GM23338 (cell line): ENCODE results near the gene SYNGR4. TPM values are rescaled to one million over a fixed set of nuclear protein-coding genes. Genes with fewer than 3 reads are reported as not detected.

Experiments
- ATAC-seq: fragments of 200-7000 bp; cut with Tn5 transposase; 3 replicates; pipeline ENCODE4 v1.9.1; 2020
- DNase-seq: peaks from one replicate; pipeline ENCODE4 v3.0.0-alpha.2; 2015; ENCODE audit warnings: low spot score
- H2AFZ ChIP-seq: fragments of 200-600 bp; sonication (generic); 2 replicates; pipeline ENCODE4 v1.8.0; 2016; ENCODE audit warnings: antibody characterized with exemption, mild to moderate bottlenecking, moderate library complexity
- H3F3A ChIP-seq: fragments of 200-600 bp; sonication (generic); replicated peaks from 2 replicates; pipeline ENCODE4 v1.8.0; 2017; ENCODE audit warnings: antibody characterized with exemption, mixed run types, low read depth
- H3K27ac ChIP-seq: fragments of 200-600 bp; sonication (generic); 2 replicates; pipeline ENCODE4 v1.6.1; 2016; ENCODE audit warnings: low read depth
- H3K27me3 ChIP-seq: fragments of 200-600 bp; sonication (generic); 2 replicates; pipeline ENCODE4 v1.8.0; 2016; ENCODE audit warnings: mild to moderate bottlenecking, mixed run types, moderate library complexity; ENCODE audit not compliant: insufficient read depth
- H3K36me3 ChIP-seq: fragments of 200-600 bp; sonication (generic); 2 replicates; pipeline ENCODE4 v1.8.0; 2016; ENCODE audit warnings: mild to moderate bottlenecking; ENCODE audit not compliant: insufficient read depth
- H3K4me1 ChIP-seq: fragments of 200-600 bp; sonication (generic); 2 replicates; pipeline ENCODE4 v1.8.0; 2016; ENCODE audit warnings: mild to moderate bottlenecking, moderate library complexity; ENCODE audit not compliant: insufficient read depth
- H3K4me2 ChIP-seq: fragments of 200-600 bp; sonication (generic); 2 replicates; pipeline ENCODE4 v1.7.1; 2017; ENCODE audit warnings: mixed run types
- H3K4me3 ChIP-seq: fragments of 200-600 bp; sonication (generic); 2 replicates; pipeline ENCODE4 v1.6.1; 2016; ENCODE audit warnings: mixed run types
- H3K79me2 ChIP-seq: fragments of 200-600 bp; sonication (generic); replicated peaks from 2 replicates; pipeline ENCODE4 v1.8.0; 2017; ENCODE audit warnings: mild to moderate bottlenecking; ENCODE audit not compliant: insufficient read depth
- H3K9me2 ChIP-seq: fragments of 200-600 bp; sonication (generic); 2 replicates; pipeline ENCODE4 v1.8.0; 2017; ENCODE audit not compliant: insufficient read depth
- H4K20me1 ChIP-seq: fragments of 200-600 bp; sonication (generic); replicated peaks from 2 replicates; pipeline ENCODE4 v1.8.0; 2017; ENCODE audit warnings: mild to moderate bottlenecking; ENCODE audit not compliant: insufficient read depth
- H3K27ac Mint-ChIP-seq: 2 replicates; pipeline ENCODE4 v1.8.0; 2020; ENCODE audit warnings: inconsistent platforms, mild to moderate bottlenecking, moderate library complexity, mixed read lengths
- H3K27me3 Mint-ChIP-seq: 3 replicates; pipeline ENCODE4 v1.8.0; 2022; ENCODE audit warnings: low read depth, mild to moderate bottlenecking, moderate library complexity, mixed read lengths, inconsistent platforms; ENCODE audit not compliant: insufficient read depth, poor library complexity
- H3K36me3 Mint-ChIP-seq: 3 replicates; pipeline ENCODE4 v1.8.0; 2021; ENCODE audit warnings: low read depth, mild to moderate bottlenecking, inconsistent platforms, moderate library complexity, mixed read lengths
- H3K4me1 Mint-ChIP-seq: 3 replicates; pipeline ENCODE4 v1.8.0; 2020; ENCODE audit warnings: mild to moderate bottlenecking, inconsistent platforms, mixed read lengths
- H3K4me3 Mint-ChIP-seq: 3 replicates; pipeline ENCODE4 v1.8.0; 2021; ENCODE audit warnings: moderate library complexity, mild to moderate bottlenecking, inconsistent platforms, mixed read lengths
- H3K9me3 Mint-ChIP-seq: 3 replicates; pipeline ENCODE4 v1.8.0; 2020; ENCODE audit warnings: moderate library complexity, mild to moderate bottlenecking, inconsistent platforms, mixed read lengths
- CREB1 ChIP-seq: fragments of 250-450 bp; sonication (Bioruptor Pico); IDR thresholded peaks from 2 replicates; pipeline ENCODE4 v1.5.0; 2020; ENCODE audit warnings: low read depth, mild to moderate bottlenecking, moderate library complexity
- EZH2 ChIP-seq: fragments of 200-600 bp; sonication (generic); IDR thresholded peaks from one replicate; pipeline ENCODE4 v1.8.0; 2017; ENCODE audit warnings: antibody characterized with exemption, mild to moderate bottlenecking, low read depth; ENCODE audit not compliant: unreplicated experiment
- EZH2phosphoT487 ChIP-seq: fragments of 200-600 bp; sonication (generic); IDR thresholded peaks from one replicate; pipeline ENCODE4 v1.8.1; 2018; ENCODE audit warnings: antibody characterized with exemption; ENCODE audit not compliant: unreplicated experiment
- JUNB ChIP-seq: IDR thresholded peaks from one replicate; pipeline ENCODE4 v1.6.1; 2016; ENCODE audit warnings: antibody characterized with exemption; ENCODE audit not compliant: unreplicated experiment
- NANOG ChIP-seq: IDR thresholded peaks from 2 replicates; pipeline ENCODE4 v1.6.1; 2016; ENCODE audit warnings: antibody characterized with exemption, borderline replicate concordance
- POLR2AphosphoS5 ChIP-seq: IDR thresholded peaks from 2 replicates; pipeline ENCODE4 v1.6.1; 2016; ENCODE audit warnings: antibody characterized with exemption, low read depth
- STAT1 ChIP-seq: IDR thresholded peaks from one replicate; pipeline ENCODE4 v1.6.1; 2016; ENCODE audit warnings: antibody characterized with exemption; ENCODE audit not compliant: unreplicated experiment
- ZNF114 ChIP-seq: fragments of 250-450 bp; sonication (Bioruptor Pico); IDR thresholded peaks from 2 replicates; pipeline ENCODE4 v1.5.0; 2020; ENCODE audit warnings: mild to moderate bottlenecking, moderate library complexity
- ZNF331 ChIP-seq: fragments of 250-450 bp; sonication (Bioruptor Pico); IDR thresholded peaks from 2 replicates; pipeline ENCODE4 v1.5.0; 2020; ENCODE audit warnings: low read depth, mild to moderate bottlenecking, moderate library complexity
- polyA plus RNA-seq: library from polyadenylated mRNA; unstranded; fragments of >200 nt; fragmentation: Nextera tagmentation; extraction: Ambion mirVana; gene quantifications from 2 replicates; pipeline ENCODE4 v1.2.1, GENCODE V29; 2016
- total RNA-seq: library from RNA; depleted of rRNA; stranded (reverse); fragments of >200 nt; shearing (Covaris generic); gene quantifications from 2 replicates; pipeline ENCODE4 v1.2.3, GENCODE V29; 2014
- TF ChIP-seq, protein P1 (sequence below): fragments of 250-450 bp; sonication (Bioruptor Pico); IDR thresholded peaks from 2 replicates; pipeline ENCODE4 v1.5.0; 2020; ENCODE audit warnings: mild to moderate bottlenecking, moderate library complexity
- TF ChIP-seq, protein P2 (sequence below): IDR thresholded peaks from 2 replicates; pipeline ENCODE4 v1.6.1; 2016; ENCODE audit warnings: antibody characterized with exemption
- TF ChIP-seq, protein P3 (sequence below): IDR thresholded peaks from one replicate; pipeline ENCODE4 v1.6.1; 2018; ENCODE audit warnings: antibody characterized with exemption; ENCODE audit not compliant: unreplicated experiment
- TF ChIP-seq, protein P4 (sequence below), 2 experiments: fragments of 200-600 bp in 1 of 2; sonication (generic) in 1 of 2; conservative IDR thresholded peaks; 2 replicates each; pipeline versions ENCODE4 v1.5.1 to v1.6.1; 2016 to 2017; ENCODE audit warnings: antibody characterized with exemption in 2 of 2, low read depth in 2 of 2, mild to moderate bottlenecking in 2 of 2, moderate library complexity in 1 of 2

SYNGR4 gene
- total and polyA plus RNA-seq, 2 experiments from 2014 or later = not detected

DNA sequence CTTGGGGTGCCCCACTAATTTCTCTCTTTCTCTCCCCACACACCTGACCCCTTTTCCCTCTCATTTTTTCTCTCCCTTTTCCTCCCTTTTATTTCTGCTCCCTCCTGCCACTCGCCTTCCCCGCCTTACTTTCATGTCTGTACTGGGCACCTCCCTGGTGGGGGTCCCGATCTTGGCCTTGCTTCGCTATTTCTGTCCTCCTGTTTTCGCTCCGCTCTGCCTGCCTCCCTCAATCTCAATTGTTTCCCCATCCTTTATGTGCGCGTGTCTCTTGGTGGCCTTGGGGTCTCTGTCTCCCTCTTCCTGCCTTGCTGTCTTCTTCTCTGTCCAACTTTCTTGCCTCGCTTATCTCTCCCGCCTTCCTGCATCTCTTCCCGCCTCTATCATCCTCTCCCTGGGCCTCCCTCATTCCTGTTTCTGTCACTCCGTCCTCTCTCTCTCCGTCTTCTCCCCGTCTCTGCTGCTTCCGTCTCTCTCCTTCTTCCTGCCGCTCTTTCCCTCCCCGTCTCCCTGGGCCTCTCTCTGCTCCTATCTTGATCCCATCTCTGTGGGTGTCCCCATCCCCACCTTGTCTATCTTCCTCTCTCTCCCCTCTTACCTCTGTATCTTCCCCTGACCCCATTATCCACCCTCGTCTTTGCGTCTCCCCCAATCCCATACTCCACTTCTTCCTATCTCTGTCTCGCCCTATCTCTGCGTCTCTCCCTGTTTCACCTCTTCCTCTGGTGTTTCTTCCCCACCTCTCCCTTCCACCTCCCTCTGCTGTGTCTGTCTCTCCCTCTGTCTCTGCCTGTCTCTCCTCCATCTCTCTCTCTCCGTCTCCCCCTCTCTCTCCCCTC, 33.3 kb downstream of the SYNGR4 start:
- H3K36me3 Mint-ChIP-seq = peaks cover 4% of the 10 kb centered on the region; the same call in 2 of the 3 replicates
- H2AFZ ChIP-seq = no peak overlapping the region
- H3K79me2 ChIP-seq = no peaks in the 10 kb centered on the region; the same call in 1 of the 2 replicates
- peak overlapping the region; percentile 95 for H3K4me2 ChIP-seq
- peak overlapping the region; percentile 79 for H3K4me3 ChIP-seq
- TF ChIP-seq, protein P1, sequence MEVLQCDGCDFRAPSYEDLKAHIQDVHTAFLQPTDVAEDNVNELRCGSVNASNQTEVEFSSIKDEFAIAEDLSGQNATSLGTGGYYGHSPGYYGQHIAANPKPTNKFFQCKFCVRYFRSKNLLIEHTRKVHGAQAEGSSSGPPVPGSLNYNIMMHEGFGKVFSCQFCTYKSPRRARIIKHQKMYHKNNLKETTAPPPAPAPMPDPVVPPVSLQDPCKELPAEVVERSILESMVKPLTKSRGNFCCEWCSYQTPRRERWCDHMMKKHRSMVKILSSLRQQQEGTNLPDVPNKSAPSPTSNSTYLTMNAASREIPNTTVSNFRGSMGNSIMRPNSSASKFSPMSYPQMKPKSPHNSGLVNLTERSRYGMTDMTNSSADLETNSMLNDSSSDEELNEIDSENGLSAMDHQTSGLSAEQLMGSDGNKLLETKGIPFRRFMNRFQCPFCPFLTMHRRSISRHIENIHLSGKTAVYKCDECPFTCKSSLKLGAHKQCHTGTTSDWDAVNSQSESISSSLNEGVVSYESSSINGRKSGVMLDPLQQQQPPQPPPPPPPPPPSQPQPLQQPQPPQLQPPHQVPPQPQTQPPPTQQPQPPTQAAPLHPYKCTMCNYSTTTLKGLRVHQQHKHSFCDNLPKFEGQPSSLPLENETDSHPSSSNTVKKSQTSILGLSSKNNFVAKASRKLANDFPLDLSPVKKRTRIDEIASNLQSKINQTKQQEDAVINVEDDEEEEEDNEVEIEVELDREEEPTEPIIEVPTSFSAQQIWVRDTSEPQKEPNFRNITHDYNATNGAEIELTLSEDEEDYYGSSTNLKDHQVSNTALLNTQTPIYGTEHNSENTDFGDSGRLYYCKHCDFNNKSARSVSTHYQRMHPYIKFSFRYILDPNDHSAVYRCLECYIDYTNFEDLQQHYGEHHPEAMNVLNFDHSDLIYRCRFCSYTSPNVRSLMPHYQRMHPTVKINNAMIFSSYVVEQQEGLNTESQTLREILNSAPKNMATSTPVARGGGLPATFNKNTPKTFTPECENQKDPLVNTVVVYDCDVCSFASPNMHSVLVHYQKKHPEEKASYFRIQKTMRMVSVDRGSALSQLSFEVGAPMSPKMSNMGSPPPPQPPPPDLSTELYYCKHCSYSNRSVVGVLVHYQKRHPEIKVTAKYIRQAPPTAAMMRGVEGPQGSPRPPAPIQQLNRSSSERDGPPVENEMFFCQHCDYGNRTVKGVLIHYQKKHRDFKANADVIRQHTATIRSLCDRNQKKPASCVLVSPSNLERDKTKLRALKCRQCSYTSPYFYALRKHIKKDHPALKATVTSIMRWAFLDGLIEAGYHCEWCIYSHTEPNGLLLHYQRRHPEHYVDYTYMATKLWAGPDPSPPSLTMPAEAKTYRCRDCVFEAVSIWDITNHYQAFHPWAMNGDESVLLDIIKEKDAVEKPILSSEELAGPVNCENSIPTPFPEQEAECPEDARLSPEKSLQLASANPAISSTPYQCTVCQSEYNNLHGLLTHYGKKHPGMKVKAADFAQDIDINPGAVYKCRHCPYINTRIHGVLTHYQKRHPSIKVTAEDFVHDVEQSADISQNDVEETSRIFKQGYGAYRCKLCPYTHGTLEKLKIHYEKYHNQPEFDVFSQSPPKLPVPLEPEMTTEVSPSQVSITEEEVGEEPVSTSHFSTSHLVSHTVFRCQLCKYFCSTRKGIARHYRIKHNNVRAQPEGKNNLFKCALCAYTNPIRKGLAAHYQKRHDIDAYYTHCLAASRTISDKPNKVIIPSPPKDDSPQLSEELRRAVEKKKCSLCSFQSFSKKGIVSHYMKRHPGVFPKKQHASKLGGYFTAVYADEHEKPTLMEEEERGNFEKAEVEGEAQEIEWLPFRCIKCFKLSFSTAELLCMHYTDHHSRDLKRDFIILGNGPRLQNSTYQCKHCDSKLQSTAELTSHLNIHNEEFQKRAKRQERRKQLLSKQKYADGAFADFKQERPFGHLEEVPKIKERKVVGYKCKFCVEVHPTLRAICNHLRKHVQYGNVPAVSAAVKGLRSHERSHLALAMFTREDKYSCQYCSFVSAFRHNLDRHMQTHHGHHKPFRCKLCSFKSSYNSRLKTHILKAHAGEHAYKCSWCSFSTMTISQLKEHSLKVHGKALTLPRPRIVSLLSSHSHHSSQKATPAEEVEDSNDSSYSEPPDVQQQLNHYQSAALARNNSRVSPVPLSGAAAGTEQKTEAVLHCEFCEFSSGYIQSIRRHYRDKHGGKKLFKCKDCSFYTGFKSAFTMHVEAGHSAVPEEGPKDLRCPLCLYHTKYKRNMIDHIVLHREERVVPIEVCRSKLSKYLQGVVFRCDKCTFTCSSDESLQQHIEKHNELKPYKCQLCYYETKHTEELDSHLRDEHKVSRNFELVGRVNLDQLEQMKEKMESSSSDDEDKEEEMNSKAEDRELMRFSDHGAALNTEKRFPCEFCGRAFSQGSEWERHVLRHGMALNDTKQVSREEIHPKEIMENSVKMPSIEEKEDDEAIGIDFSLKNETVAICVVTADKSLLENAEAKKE (CRISPR knock-in tag) = no peak
- no peak for TF ChIP-seq EZH2
- no peak for TF ChIP-seq JUNB
- TF ChIP-seq STAT1 = no peak
- no peak for TF ChIP-seq NANOG
- TF ChIP-seq, protein P2, sequence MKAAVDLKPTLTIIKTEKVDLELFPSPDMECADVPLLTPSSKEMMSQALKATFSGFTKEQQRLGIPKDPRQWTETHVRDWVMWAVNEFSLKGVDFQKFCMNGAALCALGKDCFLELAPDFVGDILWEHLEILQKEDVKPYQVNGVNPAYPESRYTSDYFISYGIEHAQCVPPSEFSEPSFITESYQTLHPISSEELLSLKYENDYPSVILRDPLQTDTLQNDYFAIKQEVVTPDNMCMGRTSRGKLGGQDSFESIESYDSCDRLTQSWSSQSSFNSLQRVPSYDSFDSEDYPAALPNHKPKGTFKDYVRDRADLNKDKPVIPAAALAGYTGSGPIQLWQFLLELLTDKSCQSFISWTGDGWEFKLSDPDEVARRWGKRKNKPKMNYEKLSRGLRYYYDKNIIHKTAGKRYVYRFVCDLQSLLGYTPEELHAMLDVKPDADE = no peak
- TF ChIP-seq POLR2AphosphoS5 = no peak
- TF ChIP-seq, protein P3, sequence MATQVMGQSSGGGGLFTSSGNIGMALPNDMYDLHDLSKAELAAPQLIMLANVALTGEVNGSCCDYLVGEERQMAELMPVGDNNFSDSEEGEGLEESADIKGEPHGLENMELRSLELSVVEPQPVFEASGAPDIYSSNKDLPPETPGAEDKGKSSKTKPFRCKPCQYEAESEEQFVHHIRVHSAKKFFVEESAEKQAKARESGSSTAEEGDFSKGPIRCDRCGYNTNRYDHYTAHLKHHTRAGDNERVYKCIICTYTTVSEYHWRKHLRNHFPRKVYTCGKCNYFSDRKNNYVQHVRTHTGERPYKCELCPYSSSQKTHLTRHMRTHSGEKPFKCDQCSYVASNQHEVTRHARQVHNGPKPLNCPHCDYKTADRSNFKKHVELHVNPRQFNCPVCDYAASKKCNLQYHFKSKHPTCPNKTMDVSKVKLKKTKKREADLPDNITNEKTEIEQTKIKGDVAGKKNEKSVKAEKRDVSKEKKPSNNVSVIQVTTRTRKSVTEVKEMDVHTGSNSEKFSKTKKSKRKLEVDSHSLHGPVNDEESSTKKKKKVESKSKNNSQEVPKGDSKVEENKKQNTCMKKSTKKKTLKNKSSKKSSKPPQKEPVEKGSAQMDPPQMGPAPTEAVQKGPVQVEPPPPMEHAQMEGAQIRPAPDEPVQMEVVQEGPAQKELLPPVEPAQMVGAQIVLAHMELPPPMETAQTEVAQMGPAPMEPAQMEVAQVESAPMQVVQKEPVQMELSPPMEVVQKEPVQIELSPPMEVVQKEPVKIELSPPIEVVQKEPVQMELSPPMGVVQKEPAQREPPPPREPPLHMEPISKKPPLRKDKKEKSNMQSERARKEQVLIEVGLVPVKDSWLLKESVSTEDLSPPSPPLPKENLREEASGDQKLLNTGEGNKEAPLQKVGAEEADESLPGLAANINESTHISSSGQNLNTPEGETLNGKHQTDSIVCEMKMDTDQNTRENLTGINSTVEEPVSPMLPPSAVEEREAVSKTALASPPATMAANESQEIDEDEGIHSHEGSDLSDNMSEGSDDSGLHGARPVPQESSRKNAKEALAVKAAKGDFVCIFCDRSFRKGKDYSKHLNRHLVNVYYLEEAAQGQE = no peak
- TF ChIP-seq CREB1 (CRISPR knock-in tag) = no peak
- no peak for TF ChIP-seq ZNF114 (CRISPR knock-in tag)
- no peak for TF ChIP-seq EZH2phosphoT487
- TF ChIP-seq ZNF331 (CRISPR knock-in tag) = no peak
- TF ChIP-seq, protein P4, sequence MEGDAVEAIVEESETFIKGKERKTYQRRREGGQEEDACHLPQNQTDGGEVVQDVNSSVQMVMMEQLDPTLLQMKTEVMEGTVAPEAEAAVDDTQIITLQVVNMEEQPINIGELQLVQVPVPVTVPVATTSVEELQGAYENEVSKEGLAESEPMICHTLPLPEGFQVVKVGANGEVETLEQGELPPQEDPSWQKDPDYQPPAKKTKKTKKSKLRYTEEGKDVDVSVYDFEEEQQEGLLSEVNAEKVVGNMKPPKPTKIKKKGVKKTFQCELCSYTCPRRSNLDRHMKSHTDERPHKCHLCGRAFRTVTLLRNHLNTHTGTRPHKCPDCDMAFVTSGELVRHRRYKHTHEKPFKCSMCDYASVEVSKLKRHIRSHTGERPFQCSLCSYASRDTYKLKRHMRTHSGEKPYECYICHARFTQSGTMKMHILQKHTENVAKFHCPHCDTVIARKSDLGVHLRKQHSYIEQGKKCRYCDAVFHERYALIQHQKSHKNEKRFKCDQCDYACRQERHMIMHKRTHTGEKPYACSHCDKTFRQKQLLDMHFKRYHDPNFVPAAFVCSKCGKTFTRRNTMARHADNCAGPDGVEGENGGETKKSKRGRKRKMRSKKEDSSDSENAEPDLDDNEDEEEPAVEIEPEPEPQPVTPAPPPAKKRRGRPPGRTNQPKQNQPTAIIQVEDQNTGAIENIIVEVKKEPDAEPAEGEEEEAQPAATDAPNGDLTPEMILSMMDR (conservative IDR thresholded peaks at IDR 0.05; ENCODE audit: low read depth in 2 of 2) = no peak
- H3K36me3 ChIP-seq = no peaks in the 10 kb centered on the region
- DNase-seq (no peak), ATAC-seq (no peak)
- no peak overlapping the region; the same call in 1 of the 2 replicates for H3K27ac Mint-ChIP-seq
- H3K27me3 Mint-ChIP-seq = peaks cover 58% of the 10 kb centered on the region
- H3K27ac ChIP-seq = no peak overlapping the region
- no peaks in the 10 kb centered on the region for H4K20me1 ChIP-seq
- H3K9me3 Mint-ChIP-seq = peaks cover 5% of the 10 kb centered on the region; the same call in 2 of the 3 replicates
- peaks cover 68% of the 10 kb centered on the region for H3K4me1 Mint-ChIP-seq
- H3K27me3 ChIP-seq = peaks cover 58% of the 10 kb centered on the region
- H3F3A ChIP-seq = peaks cover 19% of the 10 kb centered on the region
- H3K9me2 ChIP-seq = no peaks in the 10 kb centered on the region
- H3K4me1 ChIP-seq = peaks cover 61% of the 10 kb centered on the region
- peak overlapping the region; percentile 84 for H3K4me3 Mint-ChIP-seq
